GM20431 (cell line): ENCODE data around the gene PTPN20.

Experiments
- in situ Hi-C: fragments of 300-500 bp; cut with MseI, MboI; formaldehyde crosslinking; loops from one replicate; pipeline ENCODE4 v1.15.0; 2020; ENCODE audit warnings: low sequenced_read_pairs; ENCODE audit not compliant: unreplicated experiment

PTPN20 gene

DNA sequence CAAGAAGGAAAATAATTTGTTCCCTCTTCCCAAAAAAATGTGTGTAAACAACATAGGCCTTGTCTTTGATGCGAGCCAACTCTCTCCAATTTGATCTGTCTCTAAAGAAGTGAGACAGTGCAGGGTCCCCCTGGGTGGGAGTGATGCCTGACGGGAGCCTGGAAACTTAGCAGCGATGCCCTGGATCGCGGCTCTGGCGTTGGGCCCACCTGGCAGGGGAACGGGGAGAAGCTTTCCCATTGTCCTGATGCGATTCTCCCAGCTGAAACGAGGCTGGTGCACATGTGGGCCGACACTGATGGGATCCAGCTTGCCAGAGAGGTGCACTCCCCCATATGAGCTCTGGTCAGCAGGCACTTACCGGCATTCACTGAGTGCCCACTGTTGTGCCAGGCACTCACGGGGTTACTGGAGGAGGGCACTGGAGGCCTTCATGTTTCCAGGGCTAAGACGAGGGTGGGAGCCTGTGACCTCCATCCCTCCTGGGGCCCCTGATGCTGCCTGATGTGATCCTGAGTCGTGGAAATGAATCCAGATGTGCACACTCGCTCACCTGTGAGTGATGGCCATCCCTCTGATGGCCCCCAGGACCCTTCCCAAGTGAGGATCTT is 132.8 kb downstream of the PTPN20 start:
- in situ Hi-C loops: no loop called here

DNA sequence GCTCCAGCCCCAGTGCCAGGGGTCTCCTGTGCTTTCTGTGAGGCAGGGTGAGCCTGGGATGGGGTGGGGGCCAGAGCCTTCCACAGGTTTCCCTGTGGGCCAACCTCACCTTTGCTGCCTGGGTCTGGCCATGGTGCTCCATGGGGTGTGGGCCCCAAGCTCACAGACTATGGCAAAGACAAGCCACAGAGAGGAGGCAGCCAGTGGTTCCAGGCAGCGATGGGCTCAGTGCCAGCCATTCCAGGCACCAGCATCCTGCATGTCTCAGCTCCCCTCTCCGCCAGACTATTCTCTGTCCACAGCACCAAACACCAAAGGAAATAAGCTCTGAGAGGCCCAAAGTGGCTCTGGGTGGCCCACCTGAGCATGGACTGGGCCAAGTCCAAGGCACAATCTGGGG is 133.5 kb downstream of the PTPN20 start:
- in situ Hi-C loops: no loop called here

DNA sequence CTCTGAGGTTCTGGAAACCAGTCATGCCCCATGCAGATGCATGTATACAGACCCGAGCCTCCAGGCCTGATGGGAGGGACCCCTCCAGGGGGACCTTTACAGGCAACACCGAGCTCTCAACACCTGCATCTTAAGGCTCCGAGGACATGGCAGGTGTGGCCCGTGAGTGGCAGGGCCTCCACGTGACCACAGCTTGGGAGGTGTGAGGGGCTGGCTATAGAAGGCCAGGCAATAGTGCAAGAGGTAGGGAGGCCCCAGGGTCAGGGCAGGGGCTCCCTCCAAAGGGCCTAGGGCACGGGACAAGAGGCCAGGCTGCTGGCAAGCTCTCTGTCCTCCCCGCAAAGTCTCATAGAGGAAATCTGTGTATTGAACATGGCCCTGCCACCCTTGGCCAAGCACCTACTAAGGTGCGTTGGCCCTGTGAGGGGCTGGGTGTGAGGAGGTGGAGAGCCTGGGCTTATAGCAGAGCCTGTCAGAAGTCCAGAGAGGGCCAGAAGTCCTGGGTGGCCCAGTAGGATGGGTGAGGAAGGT is 134.2 kb downstream of the PTPN20 start:
- in situ Hi-C loops: no loop called here

DNA sequence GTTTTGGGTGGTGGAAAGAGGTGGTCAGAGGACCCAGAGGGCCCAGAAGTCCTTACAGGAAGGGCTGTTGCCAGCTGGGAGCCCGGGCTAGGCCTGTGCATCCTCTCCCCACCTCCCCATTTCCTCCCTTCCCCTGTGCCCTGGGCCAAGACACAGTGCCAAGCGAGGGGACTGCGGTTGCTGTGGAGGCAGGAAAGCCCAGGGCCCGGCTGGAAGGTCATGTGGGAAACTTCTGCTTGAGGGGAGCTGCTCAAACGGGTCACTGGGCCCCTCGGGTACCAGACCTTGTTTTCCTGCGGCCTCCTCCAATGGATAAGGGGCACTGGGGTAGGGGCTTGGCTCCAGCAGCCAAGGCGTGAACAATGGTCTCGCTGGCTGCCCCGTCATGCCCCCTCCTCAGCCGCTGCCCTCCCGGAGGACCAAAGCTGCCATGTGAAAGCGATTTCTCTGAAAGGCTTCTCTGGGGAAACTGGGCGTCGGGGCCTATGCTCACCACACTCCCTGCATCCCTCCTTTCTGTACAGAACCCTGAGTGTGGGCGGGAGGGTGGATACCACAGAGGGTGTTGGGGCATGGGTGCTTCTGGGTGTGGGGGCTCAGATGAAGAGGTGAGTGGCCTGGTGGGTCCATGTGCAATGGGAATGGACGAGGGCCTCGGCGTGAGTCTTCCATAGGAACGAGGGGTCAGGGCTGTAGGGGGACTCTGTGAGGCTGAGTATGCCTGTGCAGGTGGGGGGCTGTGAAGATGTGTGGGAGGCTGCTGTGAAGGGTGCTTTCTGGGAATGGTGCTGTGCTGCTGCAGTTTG is 135.3 kb downstream of the PTPN20 start:
- in situ Hi-C loops: no loop called here

DNA sequence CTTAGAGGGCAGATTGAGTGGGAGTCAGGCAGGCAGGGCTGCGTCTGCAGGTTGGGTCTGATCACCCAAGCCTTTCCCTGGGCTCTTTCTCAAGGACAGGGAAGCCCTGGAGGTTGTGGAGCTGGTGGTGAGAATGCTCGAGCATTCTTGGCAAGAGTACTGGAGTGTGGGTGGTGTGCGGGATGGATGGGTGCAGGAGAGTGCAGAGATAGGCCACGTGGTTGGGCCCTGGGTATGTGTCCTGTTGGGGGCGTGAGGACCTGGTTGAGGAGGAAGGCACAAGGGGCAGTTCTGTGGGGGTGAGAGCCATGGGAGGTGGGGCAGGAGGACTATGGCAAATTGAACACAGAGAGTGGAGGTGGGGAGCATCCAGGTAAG is 135.9 kb downstream of the PTPN20 start:
- in situ Hi-C loops: no loop called here

DNA sequence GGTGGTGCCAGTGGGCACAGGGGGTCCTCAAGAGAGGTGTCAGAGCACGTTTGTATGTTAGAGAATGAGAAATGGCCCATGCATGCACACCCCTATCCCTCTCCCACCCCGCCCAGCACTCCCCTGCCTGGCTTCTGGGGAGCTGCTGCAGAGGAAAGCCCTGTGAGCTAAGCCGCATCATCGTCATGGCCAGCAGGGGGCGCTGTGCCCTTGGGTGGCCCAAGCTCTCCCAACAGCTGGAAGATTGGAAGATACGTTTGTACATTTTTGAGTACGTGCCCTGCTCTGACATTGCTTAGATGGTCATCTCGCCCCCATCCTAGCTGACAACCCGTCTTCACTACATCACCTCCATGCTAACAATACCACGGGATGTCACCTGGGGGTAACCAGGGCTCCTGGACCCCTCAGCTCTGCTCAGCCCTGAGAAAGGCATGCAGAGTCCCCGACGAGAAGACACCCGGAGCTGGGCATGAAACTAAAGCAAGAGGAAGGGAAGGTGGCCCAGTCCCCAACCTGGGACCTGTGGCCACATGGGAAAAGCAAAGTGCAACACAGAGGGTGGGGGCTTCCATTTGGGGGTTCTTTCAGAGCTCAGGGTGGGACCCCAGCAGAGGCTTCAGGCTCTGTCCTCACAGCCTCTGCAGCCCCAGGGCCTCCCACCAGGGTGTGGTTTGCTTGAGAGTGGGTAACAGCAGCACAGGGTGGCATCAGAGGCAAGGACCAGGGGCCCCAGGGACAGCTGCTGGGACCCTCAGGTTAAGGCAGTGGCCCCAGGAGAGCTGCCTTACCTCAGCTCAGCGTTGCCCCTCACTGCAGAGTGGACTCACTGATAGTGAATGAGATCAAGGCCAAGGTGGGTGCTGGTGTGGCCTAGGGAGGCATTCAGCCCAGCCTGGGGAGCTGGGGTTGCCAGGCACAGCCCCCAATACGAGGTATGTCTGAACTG is 136.6 kb downstream of the PTPN20 start:
- in situ Hi-C loops: no loop called here

DNA sequence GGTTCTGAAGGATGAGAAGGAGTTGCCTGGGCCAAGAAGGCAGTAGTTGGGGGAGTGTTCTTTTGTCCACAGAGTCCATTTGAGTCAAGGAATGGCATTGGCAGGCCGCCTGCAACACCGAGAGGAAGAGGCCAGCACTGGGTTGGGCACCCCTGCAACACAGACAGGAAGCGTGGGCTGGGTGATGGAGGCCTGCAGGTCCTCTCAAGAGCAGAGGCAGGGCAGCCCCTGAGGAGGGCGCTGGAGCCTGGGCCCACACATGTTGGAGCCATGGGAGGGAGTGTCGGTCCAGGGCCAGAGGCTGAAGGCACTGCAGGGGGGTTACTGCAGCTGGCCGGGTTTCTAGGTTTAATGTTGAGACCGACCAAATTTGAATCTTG is 137.3 kb downstream of the PTPN20 start:
- in situ Hi-C loops: no loop called here

DNA sequence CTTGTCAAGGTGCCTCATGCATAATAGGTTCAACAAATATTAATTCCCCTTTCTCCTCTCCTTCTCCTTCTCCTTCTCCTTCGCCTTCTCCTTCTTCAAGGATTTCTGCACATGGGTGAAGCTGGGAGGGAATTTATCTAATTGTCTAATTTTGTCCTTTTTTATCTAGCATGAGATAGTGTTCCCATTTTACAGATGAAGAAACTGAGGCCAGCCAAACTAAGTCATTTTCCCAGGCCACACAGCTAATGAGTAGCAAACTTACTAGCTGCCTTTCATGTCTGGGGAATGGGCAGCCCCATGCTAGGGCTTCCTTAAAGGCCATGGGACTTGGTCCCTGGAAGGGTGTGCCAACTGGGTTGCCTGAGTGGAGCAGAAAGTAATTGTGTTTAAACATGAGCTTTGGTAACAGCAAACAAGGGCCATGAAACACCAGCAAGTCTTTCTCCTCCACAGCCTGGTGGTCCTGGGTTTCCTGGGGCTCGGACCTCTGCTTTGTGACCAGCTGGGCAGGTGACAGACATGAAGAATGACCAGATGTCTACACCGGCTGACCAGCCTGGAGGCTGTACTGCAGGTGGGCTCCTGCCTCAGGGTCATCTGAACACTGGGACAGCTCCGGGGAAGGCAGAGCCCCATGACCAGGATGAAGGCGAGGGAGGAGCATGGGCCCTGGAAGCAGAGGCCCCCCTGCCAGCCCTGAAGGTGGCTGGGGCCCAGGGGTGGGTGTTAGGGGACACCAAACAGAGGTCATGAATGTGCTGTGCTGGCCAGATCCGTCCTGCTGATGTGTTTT is 138.0 kb downstream of the PTPN20 start:
- in situ Hi-C loops: no loop called here

DNA sequence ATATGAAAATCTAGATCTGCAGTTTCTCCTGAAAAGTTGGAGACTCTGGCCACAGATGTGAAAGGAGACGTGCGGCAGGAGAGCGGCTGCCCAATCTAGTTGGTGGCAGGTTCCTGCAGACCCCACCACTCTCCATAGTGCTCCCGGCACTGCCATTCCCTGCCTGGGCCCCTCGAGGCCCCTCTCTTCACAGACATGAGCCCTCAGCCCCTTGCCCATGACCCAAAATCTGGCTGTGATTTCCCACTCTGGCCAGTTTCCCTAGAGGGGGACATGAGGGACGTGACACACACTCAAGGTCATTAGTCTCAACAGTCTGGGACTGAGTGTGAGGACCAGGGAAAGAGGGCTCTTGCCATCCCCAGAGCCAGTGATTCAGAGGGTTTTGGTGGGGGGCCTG is 138.7 kb downstream of the PTPN20 start:
- in situ Hi-C loops: no loop called here

DNA sequence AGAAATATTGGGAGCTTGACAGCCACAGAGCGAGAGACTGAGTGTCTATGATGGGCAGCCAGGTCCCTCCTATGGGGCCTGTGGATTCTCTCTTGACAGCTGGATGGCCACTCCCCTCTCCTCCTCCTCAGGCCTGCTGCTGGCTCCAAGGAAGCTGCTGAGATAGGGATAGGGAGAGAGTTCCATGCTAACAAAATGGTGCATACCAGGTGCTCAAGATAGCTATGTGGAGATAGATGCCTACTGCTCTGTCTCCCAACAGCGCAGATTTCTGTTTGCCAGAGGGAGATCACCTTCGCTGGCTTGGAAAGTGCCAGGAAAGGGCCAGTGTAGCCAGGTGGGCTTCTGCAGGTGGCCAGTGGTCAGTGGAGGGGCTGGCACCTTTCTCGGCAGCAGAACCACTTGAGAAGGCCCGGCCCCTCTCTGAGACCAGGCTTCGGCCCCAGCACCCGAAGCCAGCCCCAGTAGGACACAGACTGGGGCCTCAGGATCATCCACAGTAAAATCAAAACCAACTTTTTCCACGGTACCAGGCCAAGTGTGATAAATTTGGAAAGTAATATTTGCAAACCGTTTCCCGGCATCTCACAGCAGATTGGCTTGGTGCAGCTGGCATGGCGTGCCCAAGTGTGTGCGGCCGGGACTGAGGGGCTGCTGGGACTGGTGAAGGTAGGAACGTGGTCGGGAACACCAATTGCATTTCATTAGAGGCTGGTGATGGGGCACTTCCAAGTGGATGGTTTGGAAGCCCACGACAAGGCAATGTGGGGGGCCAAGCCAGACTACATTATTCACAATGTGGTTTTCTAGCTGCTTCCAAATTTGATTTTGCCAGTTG is 139.6 kb downstream of the PTPN20 start:
- in situ Hi-C loops: no loop called here

DNA sequence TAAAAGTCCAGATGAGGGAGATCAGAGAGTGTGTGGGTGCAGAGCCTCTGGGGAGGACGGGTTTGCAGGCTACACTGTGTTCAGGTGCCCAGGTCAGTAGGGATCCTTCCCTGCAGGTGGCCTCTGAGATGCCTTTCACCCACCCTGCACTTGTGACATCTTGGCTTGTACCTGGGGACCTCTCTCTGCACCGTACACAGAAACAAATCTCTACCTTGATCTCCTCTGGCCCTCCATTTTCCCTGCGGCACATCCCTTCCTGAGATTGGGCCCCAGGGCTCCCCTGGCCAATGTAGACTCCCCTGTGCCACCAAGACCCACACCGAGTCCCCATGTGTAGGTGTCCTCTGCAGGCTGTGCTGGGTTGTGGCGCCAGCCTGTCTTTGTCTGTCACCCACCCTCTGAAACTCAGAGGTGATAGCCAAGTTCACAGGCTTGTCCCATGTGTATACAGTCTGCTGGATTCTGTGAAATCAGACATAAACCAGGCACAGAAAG is 140.6 kb downstream of the PTPN20 start:
- in situ Hi-C loops: no loop called here
